Suprapubic skin (tissue), 4 donors: ENCODE measurements around the gene NFU1. TPM values are rescaled to one million over a fixed set of nuclear protein-coding genes. Genes with fewer than 3 reads are reported as not detected.

ENCODE experiments used
- DNase-seq, 2 donors: peaks; one replicate each; pipeline ENCODE4 v3.0.0-alpha.2; 2019; ENCODE audit warnings: low spot score in 2 of 2
- H3K27ac ChIP-seq: fragments of 200-600 bp; sonication (generic); one replicate; pipeline ENCODE4 v1.5.1; 2019
- H3K27me3 ChIP-seq: fragments of 200-600 bp; sonication (generic); one replicate; pipeline ENCODE4 v1.5.1; 2019
- H3K36me3 ChIP-seq: fragments of 200-600 bp; sonication (generic); one replicate; pipeline ENCODE4 v1.5.1; 2019
- H3K4me1 ChIP-seq: fragments of 200-600 bp; sonication (generic); one replicate; pipeline ENCODE4 v1.5.1; 2019
- H3K4me3 ChIP-seq: fragments of 200-600 bp; sonication (generic); one replicate; pipeline ENCODE4 v1.5.1; 2019; ENCODE audit warnings: mild to moderate bottlenecking
- H3K9me3 ChIP-seq: fragments of 200-600 bp; sonication (generic); one replicate; pipeline ENCODE4 v1.5.1; 2019
- CTCF ChIP-seq, 2 donors: fragments of 200-600 bp in 1 of 2; fragments of 450-650 bp in 1 of 2; sonication (generic) in 1 of 2; IDR thresholded peaks; one replicate each; pipeline ENCODE4 v1.5.1; 2016 to 2019; ENCODE audit warnings: antibody characterized with exemption in 2 of 2, mild to moderate bottlenecking in 1 of 2, moderate library complexity in 1 of 2
- EP300 ChIP-seq: sonication (generic); formaldehyde crosslinking; IDR thresholded peaks from one replicate; pipeline ENCODE4 v1.6.1; 2017; ENCODE audit warnings: antibody characterized with exemption
- POLR2A ChIP-seq, 2 donors: fragments of 450-650 bp; IDR thresholded peaks; one replicate each; pipeline ENCODE4 v1.6.1; 2017; ENCODE audit warnings: antibody characterized with exemption in 2 of 2, mild to moderate bottlenecking in 2 of 2, moderate library complexity in 2 of 2
- POLR2AphosphoS5 ChIP-seq, 3 donors: sonication (generic); formaldehyde crosslinking; IDR thresholded peaks; one replicate each; pipeline ENCODE4 v1.6.1; 2017; ENCODE audit warnings: antibody characterized with exemption in 3 of 3
- WGBS: methylation state at CpG from one replicate; pipeline ENCODE4 v1.1.5; 2018; 5-methylcytosine and 5-hydroxymethylcytosine counted together
- total RNA-seq, 4 donors: library from RNA; depleted of rRNA; stranded (reverse); fragments of >200 nt; gene quantifications; one replicate each; pipeline ENCODE4 v1.1.0, GENCODE V29; 2016

The NFU1 gene
- total RNA-seq, 4 donors from 2014 or later = 18.0 to 27.8 (median 22.8) TPM

GRCh38 chr2:69469375-69469774 is 32.1 kb upstream of the NFU1 start:
- no peak overlapping the region for H3K4me3 ChIP-seq

GRCh38 chr2:69466728-69467127 is 29.5 kb upstream of the NFU1 start:
- TF ChIP-seq EP300 = no peak
- TF ChIP-seq POLR2AphosphoS5 (IDR thresholded peaks at IDR 0.05) = no peak
- no peak for TF ChIP-seq POLR2A (IDR thresholded peaks at IDR 0.05)
- no peak for TF ChIP-seq CTCF (IDR thresholded peaks at IDR 0.05)
- peaks cover 7% of the 10 kb centered on the region for H3K4me1 ChIP-seq
- H3K27ac ChIP-seq = no peak overlapping the region
- no peak overlapping the region for H3K4me3 ChIP-seq
- WGBS = 82% methylated on average over 8 of the region's 8 CpGs
- no peaks in the 10 kb centered on the region for H3K27me3 ChIP-seq
- no peak for DNase-seq
- peaks cover 8% of the 10 kb centered on the region for H3K36me3 ChIP-seq
- no peaks in the 10 kb centered on the region for H3K9me3 ChIP-seq

More at GRCh38 chr2:69469375-69469774, 32.1 kb upstream of the NFU1 start:
- peaks cover 8% of the 10 kb centered on the region for H3K36me3 ChIP-seq
- TF ChIP-seq EP300 (no peak), CTCF (IDR thresholded peaks at IDR 0.05) (no peak), POLR2AphosphoS5 (IDR thresholded peaks at IDR 0.05) (no peak), POLR2A (IDR thresholded peaks at IDR 0.05) (no peak)
- no peaks in the 10 kb centered on the region for H3K27me3 ChIP-seq
- DNase-seq = no peak
- 60% methylated on average over 3 of the region's 3 CpGs for WGBS
- peak overlapping the region; percentile 39 for H3K27ac ChIP-seq
- peaks cover 7% of the 10 kb centered on the region for H3K4me1 ChIP-seq
- H3K9me3 ChIP-seq = no peaks in the 10 kb centered on the region

- Histone ChIP-seq H3K4me1 (peaks cover 7% of the 10 kb centered on the region), H3K9me3 (no peaks in the 10 kb centered on the region), H3K4me3 (no peak overlapping the region), H3K27ac (peak overlapping the region; percentile 49), H3K36me3 (peaks cover 8% of the 10 kb centered on the region), H3K27me3 (no peaks in the 10 kb centered on the region)
- DNase-seq = peak; percentile 66 to 85
- 74% methylated on average over 14 of the region's 14 CpGs for WGBS
- no peak for TF ChIP-seq POLR2AphosphoS5 (IDR thresholded peaks at IDR 0.05)
- TF ChIP-seq EP300 = no peak
- no peak for TF ChIP-seq POLR2A (IDR thresholded peaks at IDR 0.05)
- no peak for TF ChIP-seq CTCF (IDR thresholded peaks at IDR 0.05)
Observed at GRCh38 chr2:69465513-69466456, 28.6 kb upstream of the NFU1 start.

- 51% methylated on average over 3 of the region's 3 CpGs for WGBS
- DNase-seq = peak in 1 of 2 donors; percentile 72
- H3K4me1 ChIP-seq = peaks cover 7% of the 10 kb centered on the region
Observed at GRCh38 chr2:69464575-69464974, 27.3 kb upstream of the NFU1 start.

More at GRCh38 chr2:69464575-69464974, 27.3 kb upstream of the NFU1 start:
- no peaks in the 10 kb centered on the region for H3K27me3 ChIP-seq
- TF ChIP-seq CTCF (IDR thresholded peaks at IDR 0.05) (peak in 1 of 2 donors; percentile 29), POLR2AphosphoS5 (IDR thresholded peaks at IDR 0.05) (peak in 2 of 3 donors; percentile 25 to 76), POLR2A (IDR thresholded peaks at IDR 0.05) (no peak), EP300 (no peak)
- H3K36me3 ChIP-seq = peaks cover 8% of the 10 kb centered on the region
- H3K27ac ChIP-seq = peak overlapping the region; percentile 49
- no peaks in the 10 kb centered on the region for H3K9me3 ChIP-seq
- no peak overlapping the region for H3K4me3 ChIP-seq
